ENCODE data around the gene KASH5. TPM values are rescaled to one million over a fixed set of nuclear protein-coding genes. Genes with fewer than 3 reads are reported as not detected.

The KASH5 gene
- total and polyA plus RNA-seq, 2 of the 8 experiments (the other 6 are each of a cell fraction or from before 2014, with no cell fraction given) = 0.05 to 0.19 TPM

- no peak for TF ChIP-seq CHD7 (IDR thresholded peaks at IDR 0.05; ENCODE audit: insufficient replicate concordance, low read length)
- no peak for TF ChIP-seq TAF1 (IDR thresholded peaks at IDR 0.05; ENCODE audit: low read depth, low read length)
Measured at GRCh38 chr19:49374665-49375434, 13.2 kb upstream of the KASH5 start (continued).
